HCT116 (cell line): ENCODE measurements around the gene CGB5. TPM values are rescaled to one million over a fixed set of nuclear protein-coding genes. Genes with fewer than 3 reads are reported as not detected.

ENCODE experiments used
- ATAC-seq: fragments of 200-7000 bp; cut with Tn5 transposase; 2 replicates; pipeline ENCODE4 v1.9.1; 2020; ENCODE audit warnings: mild to moderate bottlenecking, moderate library complexity
- BruUV-seq: library from RNA; stranded (reverse); fragments of 400-500 nt; replicated peaks from 2 replicates; lab custom pipeline; 2021; lab: Mats Ljungman, UMichigan
- CTCF ChIA-PET: fragments of 300-600 bp; sonication (Branson Sonifier 250); formaldehyde crosslinking; loops from one replicate; lab custom pipeline; 2021; ENCODE audit warnings: antibody characterized with exemption; lab: Charles Lee
- POLR2A ChIA-PET: fragments of 300-600, 350-600 bp; sonication (Branson Sonifier 250); formaldehyde crosslinking; loops from one replicate; lab custom pipeline; 2021; ENCODE audit warnings: antibody characterized with exemption; lab: Charles Lee
- RAD21 ChIA-PET, 2 experiments: fragments of 300-600 bp; sonication (Branson Sonifier 250); formaldehyde crosslinking; loops; one replicate each; lab custom pipeline; 2023; ENCODE audit warnings: low total read pairs in 2 of 2; ENCODE audit not compliant: uncharacterized antibody in 2 of 2, unreplicated experiment in 2 of 2, low non-redundant PET in 1 of 2; lab: Charles Lee
- DNase-seq: peaks from one replicate; pipeline ENCODE4 v3.0.0-alpha.2; 2010; ENCODE audit warnings: low read depth, low spot score
- H2AFZ ChIP-seq: fragments of 200-600 bp; shearing (Covaris generic), sonication (generic); 2 replicates; pipeline ENCODE4 v1.6.1; 2017; ENCODE audit warnings: low read depth, mixed run types, mixed read lengths, antibody characterized with exemption, low read length; ENCODE audit not compliant: poor library complexity, severe bottlenecking
- H3K27ac ChIP-seq: 2 replicates; pipeline ENCODE4 v1.5.1; 2012; ENCODE audit warnings: low read depth, low read length
- H3K27me3 ChIP-seq: fragments of 200-600 bp; sonication (generic); 2 replicates; pipeline ENCODE4 v1.6.1; 2016; ENCODE audit warnings: mixed run types, low read length, mixed read lengths; ENCODE audit not compliant: insufficient read depth
- H3K36me3 ChIP-seq, 2 experiments: fragments of 200-500 bp in 1 of 2; fragments of 200-600 bp in 1 of 2; sonication (Bioruptor generic) in 1 of 2; sonication (generic) in 1 of 2; 2 replicates each; pipeline versions ENCODE4 v1.5.1 to v1.6.1; 2014 to 2016; ENCODE audit warnings: low read length in 2 of 2, inconsistent platforms in 1 of 2, mixed read lengths in 1 of 2, mixed run types in 1 of 2; ENCODE audit not compliant: insufficient read depth in 2 of 2, control insufficient read depth in 1 of 2
- H3K4me1 ChIP-seq, 2 experiments: fragments of 200-600 bp in 1 of 2; sonication (generic) in 1 of 2; 2 replicates each; pipeline versions ENCODE4 v1.5.1 to v1.6.1; 2012 to 2017; ENCODE audit warnings: low read length in 2 of 2, inconsistent platforms in 1 of 2, mild to moderate bottlenecking in 1 of 2, mixed read lengths in 1 of 2, mixed run types in 1 of 2, moderate library complexity in 1 of 2; ENCODE audit not compliant: insufficient read depth in 2 of 2, control insufficient read depth in 1 of 2
- H3K4me2 ChIP-seq: fragments of 200-600 bp; sonication (generic); 2 replicates; pipeline ENCODE4 v1.6.1; 2017; ENCODE audit warnings: mixed run types, low read length, mixed read lengths
- H3K4me3 ChIP-seq, 2 experiments: fragments of 200-600 bp in 1 of 2; sonication (generic) in 1 of 2; replicated peaks in 1 of 2; 2 replicates each; pipeline ENCODE4 v1.5.1; 2011 to 2016; ENCODE audit warnings: low read length in 2 of 2, control low read depth in 1 of 2, low read depth in 1 of 2, mild to moderate bottlenecking in 1 of 2, mixed read lengths in 1 of 2, mixed run types in 1 of 2
- H3K79me2 ChIP-seq: fragments of 200-600 bp; sonication (generic); 2 replicates; pipeline ENCODE4 v1.6.1; 2017; ENCODE audit warnings: mild to moderate bottlenecking, mixed run types, low read length, moderate library complexity, mixed read lengths; ENCODE audit not compliant: insufficient read depth
- H3K9ac ChIP-seq: fragments of 200-600 bp; sonication (generic); 2 replicates; pipeline ENCODE4 v1.6.1; 2016; ENCODE audit warnings: low read length, mixed read lengths
- H3K9me2 ChIP-seq: fragments of 200-600 bp; sonication (generic), shearing (Covaris generic); 2 replicates; pipeline ENCODE4 v1.6.1; 2017; ENCODE audit warnings: mixed run types, mild to moderate bottlenecking, moderate library complexity; ENCODE audit not compliant: insufficient read depth
- H3K9me3 ChIP-seq, 2 experiments: fragments of 200-500 bp in 1 of 2; fragments of 200-600 bp in 1 of 2; sonication (Bioruptor generic) in 1 of 2; sonication (generic) in 1 of 2; 2 replicates each; pipeline ENCODE4 v1.6.1; 2014 to 2017; ENCODE audit warnings: low read length in 2 of 2, mixed read lengths in 2 of 2, inconsistent platforms in 1 of 2, low read depth in 1 of 2, mild to moderate bottlenecking in 1 of 2, mixed run types in 1 of 2, moderate library complexity in 1 of 2; ENCODE audit not compliant: control insufficient read depth in 1 of 2, insufficient read depth in 1 of 2
- H4K20me1 ChIP-seq: fragments of 200-600 bp; sonication (generic), shearing (Covaris generic); 2 replicates; pipeline ENCODE4 v1.6.1; 2017; ENCODE audit warnings: mixed run types, mild to moderate bottlenecking, moderate library complexity; ENCODE audit not compliant: insufficient read depth
- ATF3 ChIP-seq: IDR thresholded peaks from 2 replicates; pipeline ENCODE4 v1.6.1; 2012
- CBX3 ChIP-seq: IDR thresholded peaks from 2 replicates; pipeline ENCODE4 v1.6.1; 2012; ENCODE audit warnings: low read depth
- CEBPB ChIP-seq: IDR thresholded peaks from 2 replicates; pipeline ENCODE4 v1.6.1; 2012; ENCODE audit warnings: low read depth
- CTCF ChIP-seq, 3 experiments: fragments of 200-600 bp in 1 of 3; sonication (generic) in 1 of 3; IDR thresholded peaks in 2 of 3; conservative IDR thresholded peaks in 1 of 3; 2 replicates each; pipeline ENCODE4 v1.5.1; 2012 to 2017; ENCODE audit warnings: low read depth in 2 of 3, low read length in 2 of 3, antibody characterized with exemption in 1 of 3, borderline replicate concordance in 1 of 3, control low read depth in 1 of 3, mild to moderate bottlenecking in 1 of 3, mixed read lengths in 1 of 3, mixed run types in 1 of 3, moderate library complexity in 1 of 3; ENCODE audit not compliant: insufficient read depth in 1 of 3
- EGR1 ChIP-seq: IDR thresholded peaks from 2 replicates; pipeline ENCODE4 v1.6.1; 2012; ENCODE audit warnings: low read depth
- ELF1 ChIP-seq: IDR thresholded peaks from 2 replicates; pipeline ENCODE4 v1.6.1; 2012; ENCODE audit warnings: low read depth, borderline replicate concordance
- EZH2phosphoT487 ChIP-seq: fragments of 200-600 bp; IDR thresholded peaks from 2 replicates; pipeline ENCODE4 v1.6.1; 2018; ENCODE audit warnings: antibody characterized with exemption, borderline replicate concordance
- JUND ChIP-seq: IDR thresholded peaks from 2 replicates; pipeline ENCODE4 v1.6.1; 2012
- MAX ChIP-seq: IDR thresholded peaks from 2 replicates; pipeline ENCODE4 v1.6.1; 2012
- POLR2A ChIP-seq: IDR thresholded peaks from 2 replicates; pipeline ENCODE4 v1.7.0; 2011; ENCODE audit warnings: borderline replicate concordance; ENCODE audit not compliant: insufficient read depth, insufficient read length; ENCODE audit errors: extremely low read depth
- POLR2AphosphoS5 ChIP-seq: IDR thresholded peaks from 2 replicates; pipeline ENCODE4 v1.6.1; 2011; ENCODE audit warnings: mild to moderate bottlenecking, low read depth, low read length, moderate library complexity
- RAD21 ChIP-seq: IDR thresholded peaks from 2 replicates; pipeline ENCODE4 v1.6.1; 2012; ENCODE audit warnings: low read depth, mild to moderate bottlenecking
- REST ChIP-seq: IDR thresholded peaks from 2 replicates; pipeline ENCODE4 v1.6.1; 2012; ENCODE audit warnings: low read depth
- SP1 ChIP-seq: IDR thresholded peaks from 2 replicates; pipeline ENCODE4 v1.6.1; 2012; ENCODE audit warnings: low read depth
- SRF ChIP-seq: IDR thresholded peaks from 2 replicates; pipeline ENCODE4 v1.6.1; 2012; ENCODE audit warnings: low read depth
- YY1 ChIP-seq: IDR thresholded peaks from 2 replicates; pipeline ENCODE4 v1.6.1; 2011; ENCODE audit warnings: low read length, low read depth, moderate library complexity, mild to moderate bottlenecking; ENCODE audit not compliant: insufficient replicate concordance; ENCODE audit errors: extremely low read depth
- ZBTB33 ChIP-seq: IDR thresholded peaks from 2 replicates; pipeline ENCODE4 v1.6.1; 2011; ENCODE audit warnings: mild to moderate bottlenecking, low read length, moderate library complexity; ENCODE audit not compliant: insufficient replicate concordance; ENCODE audit errors: extremely low read depth
- ZFX ChIP-seq: fragments of 450-650 bp; IDR thresholded peaks from 2 replicates; pipeline ENCODE4 v1.6.1; 2017
- ZNF274 ChIP-seq: fragments of 200-500 bp; sonication (Bioruptor generic); IDR thresholded peaks from 2 replicates; pipeline ENCODE4 v1.6.1; 2014; ENCODE audit warnings: mild to moderate bottlenecking, low read depth, low read length, inconsistent platforms
- intact Hi-C: fragments of 100-400 bp; cut with micrococcal nuclease; formaldehyde crosslinking; loops from 2 replicates; pipeline ENCODE4 v1.10.0; 2022
- total RNA-seq: library from RNA; stranded (reverse); gene quantifications from one replicate; pipeline ENCODE4 v1.2.1, GENCODE V29; 2021; ENCODE audit not compliant: unreplicated experiment

Gene CGB5
- total RNA-seq, 1 experiment from 2014 or later: not detected

GRCh38 chr19:49084206-49085019 lies 40.8 kb downstream of the CGB5 start:
- H3K79me2 ChIP-seq: peaks cover 41% of the 10 kb centered on the region
- ATAC-seq: 0 out of 2 replicates have a peak, but pooled peaks have one; percentile 0
- RAD21 ChIA-PET: no interaction called here
- POLR2A ChIA-PET: no interaction called here
- H3K9ac ChIP-seq: peak overlapping the region; percentile 78
- H4K20me1 ChIP-seq: peaks cover 28% of the 10 kb centered on the region; the same call in 1 of the 2 replicates
- H3K36me3 ChIP-seq: peaks cover 6 to 24% of the 10 kb centered on the region in 2 experiments; a peak in 3 of 4 replicates
- BruUV-seq: TSS peak; percentile 70
- H3K4me1 ChIP-seq: peaks cover 6 to 25% of the 10 kb centered on the region in 2 experiments
- no peaks in the 10 kb centered on the region for H3K27me3 ChIP-seq
- peak overlapping the region; percentile 94 for H3K27ac ChIP-seq
- no peak for DNase-seq
- intact Hi-C loops: no loop called here
- no peaks in the 10 kb centered on the region for H3K9me2 ChIP-seq
- TF ChIP-seq EZH2phosphoT487 (no peak), ZFX (no peak), CEBPB (no peak), YY1 (no peak), POLR2AphosphoS5 (no peak), MAX (no peak), REST (no peak), JUND (no peak), EGR1 (no peak), CTCF (IDR thresholded peaks at IDR 0.05 in 2 of 3, conservative IDR thresholded peaks at IDR 0.05 in 1 of 3; ENCODE audit: borderline replicate concordance in 1 of 3, insufficient read depth in 1 of 3, low read depth in 2 of 3, low read length in 2 of 3) (no peak), SP1 (no peak), RAD21 (no peak), CBX3 (no peak), ZBTB33 (no peak), ZNF274 (no peak), POLR2A (no peak), ATF3 (no peak), SRF (no peak), ELF1 (no peak)
- TF ChIP-seq, all 23 proteins: peak for 0
- Histone ChIP-seq H2AFZ (no peak overlapping the region), H3K4me2 (peak overlapping the region; percentile 90), H3K4me3 (peak overlapping the region; percentile 25 to 86), H3K9me3 (no peaks in the 10 kb centered on the region)
- CTCF ChIA-PET: no interaction called here
